Measurements from ENCODE around the gene PRRG2.
"Not testable (repeated sequence)": the region's sequence is repeated elsewhere in the genome, so short reads cannot be mapped to it uniquely, and the experiment has no call there.

Gene PRRG2

GRCh38 chr19:49601482-49602038 lies 20.4 kb downstream of the PRRG2 start:
- no peak for DNase-seq (ENCODE audit: low read depth in 2 of 3, low spot score in 1 of 3)

GRCh38 chr19:49602806-49603205 lies 21.7 kb downstream of the PRRG2 start:
- DNase-seq (ENCODE audit: low read depth in 2 of 3, low spot score in 1 of 3) = no peak

GRCh38 chr19:49605605-49606004 lies 24.5 kb downstream of the PRRG2 start:
- DNase-seq (ENCODE audit: low read depth in 2 of 3, low spot score in 1 of 3) = no peak

GRCh38 chr19:49609499-49610092 lies 28.5 kb downstream of the PRRG2 start:
- DNase-seq (ENCODE audit: low read depth in 2 of 3, low spot score in 1 of 3) = no peak

- DNase-seq (ENCODE audit: low read depth in 2 of 3, low spot score in 1 of 3) = no peak
Observed at GRCh38 chr19:49613374-49613773, 32.3 kb downstream of the PRRG2 start.

GRCh38 chr19:49614096-49614833 lies 33.1 kb downstream of the PRRG2 start:
- DNase-seq (ENCODE audit: low read depth in 2 of 3, low spot score in 1 of 3) = no peak

GRCh38 chr19:49615861-49616260 lies 34.7 kb downstream of the PRRG2 start:
- DNase-seq (ENCODE audit: low read depth in 2 of 3, low spot score in 1 of 3) = no peak

- no peak for DNase-seq (ENCODE audit: low read depth in 2 of 3, low spot score in 1 of 3)
Observed at GRCh38 chr19:49616532-49616931, 35.4 kb downstream of the PRRG2 start.

GRCh38 chr19:49616945-49617344 lies 35.8 kb downstream of the PRRG2 start:
- DNase-seq (ENCODE audit: low read depth in 2 of 3, low spot score in 1 of 3) = no peak

GRCh38 chr19:49617860-49618259 lies 36.7 kb downstream of the PRRG2 start:
- DNase-seq (ENCODE audit: low read depth in 2 of 3, low spot score in 1 of 3) = not testable (repeated sequence)

GRCh38 chr19:49624967-49625910 lies 44.1 kb downstream of the PRRG2 start:
- no peak for DNase-seq (ENCODE audit: low read depth in 2 of 3, low spot score in 1 of 3)

GRCh38 chr19:49626226-49626625 lies 45.1 kb downstream of the PRRG2 start:
- DNase-seq (ENCODE audit: low read depth in 2 of 3, low spot score in 1 of 3) = no peak

- no peak for DNase-seq (ENCODE audit: low read depth in 2 of 3, low spot score in 1 of 3)
Observed at GRCh38 chr19:49629659-49630058, 48.5 kb downstream of the PRRG2 start.

GRCh38 chr19:49631014-49631588 lies 50.0 kb downstream of the PRRG2 start:
- DNase-seq (ENCODE audit: low read depth in 2 of 3, low spot score in 1 of 3) = no peak

- DNase-seq (ENCODE audit: low read depth in 2 of 3, low spot score in 1 of 3) = no peak
Observed at GRCh38 chr19:49631610-49632192, 50.6 kb downstream of the PRRG2 start.

GRCh38 chr19:49632576-49632975 lies 51.5 kb downstream of the PRRG2 start:
- no peak for DNase-seq (ENCODE audit: low read depth in 2 of 3, low spot score in 1 of 3)

- DNase-seq (ENCODE audit: low read depth in 2 of 3, low spot score in 1 of 3) = not testable (repeated sequence)
Observed at GRCh38 chr19:49633273-49633672, 52.2 kb downstream of the PRRG2 start.

- DNase-seq (ENCODE audit: low read depth in 2 of 3, low spot score in 1 of 3) = no peak
Observed at GRCh38 chr19:49635530-49636232, 54.6 kb downstream of the PRRG2 start.

GRCh38 chr19:49636233-49636932 lies 55.3 kb downstream of the PRRG2 start:
- no peak for DNase-seq (ENCODE audit: low read depth in 2 of 3, low spot score in 1 of 3)
